Osteoblast (primary cell): Measurements from ENCODE around the gene MST1. TPM values are rescaled to one million over a fixed set of nuclear protein-coding genes. Genes with fewer than 3 reads are reported as not detected.

Experiments
- DNase-seq: peaks from one replicate; pipeline ENCODE4 v3.0.0; 2011; ENCODE audit warnings: low spot score, mixed read lengths; ENCODE audit not compliant: insufficient read length; ENCODE audit errors: missing footprints
- H2AFZ ChIP-seq: 2 replicates; pipeline ENCODE4 v1.6.0; 2011; ENCODE audit warnings: mild to moderate bottlenecking, low read length
- H3K27ac ChIP-seq: 2 replicates; pipeline ENCODE4 v1.5.1; 2011; ENCODE audit warnings: mild to moderate bottlenecking, low read depth, low read length, moderate library complexity
- H3K27me3 ChIP-seq: 2 replicates; pipeline ENCODE4 v1.6.0; 2012; ENCODE audit warnings: mild to moderate bottlenecking, control low read depth, inconsistent platforms, low read length, moderate library complexity; ENCODE audit not compliant: insufficient read depth
- H3K36me3 ChIP-seq: 2 replicates; pipeline ENCODE4 v1.5.1; 2011; ENCODE audit warnings: mild to moderate bottlenecking, low read length, control low read depth, moderate library complexity; ENCODE audit not compliant: insufficient read depth
- H3K4me1 ChIP-seq: 2 replicates; pipeline ENCODE4 v1.5.1; 2011; ENCODE audit warnings: mild to moderate bottlenecking, low read length, control low read depth, moderate library complexity; ENCODE audit not compliant: insufficient read depth
- H3K4me2 ChIP-seq: 2 replicates; pipeline ENCODE4 v1.6.0; 2011; ENCODE audit warnings: mild to moderate bottlenecking, low read length; ENCODE audit not compliant: insufficient read depth
- H3K4me3 ChIP-seq: fragments of 200-600 bp; sonication (generic); 3 replicates; pipeline ENCODE4 v1.5.1; 2012; ENCODE audit warnings: mild to moderate bottlenecking, low read length, inconsistent platforms; ENCODE audit not compliant: insufficient read depth
- H3K79me2 ChIP-seq: 2 replicates; pipeline ENCODE4 v1.6.0; 2012; ENCODE audit warnings: mild to moderate bottlenecking, low read length, control low read depth, inconsistent platforms; ENCODE audit not compliant: insufficient read depth
- H3K9me3 ChIP-seq: 2 replicates; pipeline ENCODE4 v1.5.1; 2011; ENCODE audit warnings: low read depth, low read length, control low read depth
- H4K20me1 ChIP-seq: 2 replicates; pipeline ENCODE4 v1.6.0; 2012; ENCODE audit warnings: mild to moderate bottlenecking, low read length, control low read depth; ENCODE audit not compliant: insufficient read depth
- total RNA-seq: library from RNA; depleted of rRNA; stranded (reverse); fragments of >200 nt; gene quantifications from 2 replicates; pipeline ENCODE4 v1.2.3, GENCODE V29; 2012
- TF ChIP-seq, protein P1 (sequence below): IDR thresholded peaks from 2 replicates; pipeline ENCODE4 v1.5.1; 2011; ENCODE audit warnings: mild to moderate bottlenecking, low read depth, low read length, moderate library complexity; ENCODE audit errors: extremely low read depth

Gene MST1
- total RNA-seq, 1 donor: 6.9 TPM

GRCh38 chr3:49732597-49732996 lies 43.3 kb upstream of the MST1 start:
- no peaks in the 10 kb centered on the region for H3K4me1 ChIP-seq
- H3K27me3 ChIP-seq: no peaks in the 10 kb centered on the region
- H2AFZ ChIP-seq: no peak overlapping the region
- H4K20me1 ChIP-seq: peaks cover 13% of the 10 kb centered on the region
- TF ChIP-seq, protein P1, sequence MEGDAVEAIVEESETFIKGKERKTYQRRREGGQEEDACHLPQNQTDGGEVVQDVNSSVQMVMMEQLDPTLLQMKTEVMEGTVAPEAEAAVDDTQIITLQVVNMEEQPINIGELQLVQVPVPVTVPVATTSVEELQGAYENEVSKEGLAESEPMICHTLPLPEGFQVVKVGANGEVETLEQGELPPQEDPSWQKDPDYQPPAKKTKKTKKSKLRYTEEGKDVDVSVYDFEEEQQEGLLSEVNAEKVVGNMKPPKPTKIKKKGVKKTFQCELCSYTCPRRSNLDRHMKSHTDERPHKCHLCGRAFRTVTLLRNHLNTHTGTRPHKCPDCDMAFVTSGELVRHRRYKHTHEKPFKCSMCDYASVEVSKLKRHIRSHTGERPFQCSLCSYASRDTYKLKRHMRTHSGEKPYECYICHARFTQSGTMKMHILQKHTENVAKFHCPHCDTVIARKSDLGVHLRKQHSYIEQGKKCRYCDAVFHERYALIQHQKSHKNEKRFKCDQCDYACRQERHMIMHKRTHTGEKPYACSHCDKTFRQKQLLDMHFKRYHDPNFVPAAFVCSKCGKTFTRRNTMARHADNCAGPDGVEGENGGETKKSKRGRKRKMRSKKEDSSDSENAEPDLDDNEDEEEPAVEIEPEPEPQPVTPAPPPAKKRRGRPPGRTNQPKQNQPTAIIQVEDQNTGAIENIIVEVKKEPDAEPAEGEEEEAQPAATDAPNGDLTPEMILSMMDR: no peak
- no peak overlapping the region for H3K4me3 ChIP-seq
- H3K9me3 ChIP-seq: no peaks in the 10 kb centered on the region
- peak; percentile 29 for DNase-seq
- peaks cover 22% of the 10 kb centered on the region for H3K79me2 ChIP-seq
- no peak overlapping the region for H3K27ac ChIP-seq
- peaks cover 68% of the 10 kb centered on the region for H3K36me3 ChIP-seq
- no peak overlapping the region for H3K4me2 ChIP-seq

DNA sequence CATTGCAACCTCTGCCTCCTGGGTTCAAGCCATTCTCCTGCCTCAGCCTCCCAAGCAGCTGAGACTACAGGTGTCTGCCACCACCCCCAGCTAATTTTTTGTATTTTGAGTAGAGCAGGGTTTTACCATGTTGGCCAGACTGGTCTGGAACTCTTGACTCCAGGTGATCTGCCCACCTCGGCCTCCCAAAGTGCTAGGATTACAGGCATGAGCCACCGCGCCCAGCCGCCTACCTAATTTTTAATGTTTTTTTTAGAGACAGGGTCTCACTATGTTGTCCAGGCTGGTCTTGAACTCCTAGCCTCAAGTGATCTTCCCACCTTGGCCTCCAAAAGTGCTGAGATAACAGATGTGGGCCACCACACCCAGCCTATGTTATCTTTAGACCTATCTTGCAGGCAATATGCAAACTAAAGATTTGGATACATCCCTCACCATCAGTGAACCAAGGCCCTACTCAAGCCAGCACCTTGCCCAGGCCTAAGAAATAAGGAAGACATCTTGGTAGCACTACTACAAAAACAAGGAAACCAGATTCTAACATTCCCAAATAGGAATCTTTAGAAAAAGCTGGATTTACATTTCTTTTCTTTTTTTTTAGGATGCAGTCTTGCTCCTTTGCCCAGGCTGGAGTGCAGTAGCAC lies 40.8 kb upstream of the MST1 start:
- DNase-seq: no peak
- no peak overlapping the region for H2AFZ ChIP-seq
- no peaks in the 10 kb centered on the region for H3K4me1 ChIP-seq
- no peak overlapping the region for H3K27ac ChIP-seq
- no peak overlapping the region for H3K4me2 ChIP-seq
- H3K9me3 ChIP-seq: no peaks in the 10 kb centered on the region
- TF ChIP-seq, protein P1: no peak
- no peaks in the 10 kb centered on the region for H3K27me3 ChIP-seq
- H3K4me3 ChIP-seq: no peak overlapping the region
- peaks cover 71% of the 10 kb centered on the region for H3K36me3 ChIP-seq
- H3K79me2 ChIP-seq: peaks cover 14% of the 10 kb centered on the region
- H4K20me1 ChIP-seq: peaks cover 9% of the 10 kb centered on the region

DNA sequence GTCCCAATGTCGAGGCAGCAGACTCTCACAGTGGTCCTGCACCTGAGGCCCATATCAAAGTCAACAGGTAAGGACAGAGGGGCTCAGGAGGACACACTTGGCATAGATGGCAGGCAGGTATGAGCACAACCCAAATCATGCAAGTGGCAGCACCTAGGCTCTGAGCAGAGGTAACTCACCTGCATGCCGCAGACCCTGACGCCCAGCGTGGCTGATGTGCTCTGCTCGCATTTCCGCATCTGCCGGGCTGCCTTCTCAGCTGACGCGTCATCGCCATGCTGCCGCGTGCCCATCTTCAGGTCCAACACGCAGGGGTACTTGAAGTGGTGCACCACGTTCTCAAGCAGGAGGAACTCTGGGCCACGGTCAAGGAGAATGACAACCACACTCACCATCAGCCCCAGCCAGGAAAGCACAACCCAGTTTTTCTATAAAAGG lies 38.7 kb upstream of the MST1 start:
- Histone ChIP-seq H3K79me2 (peaks cover 13% of the 10 kb centered on the region), H3K36me3 (peaks cover 56% of the 10 kb centered on the region), H3K27me3 (no peaks in the 10 kb centered on the region), H3K9me3 (no peaks in the 10 kb centered on the region), H3K4me1 (peaks cover 10% of the 10 kb centered on the region), H3K27ac (no peak overlapping the region), H3K4me3 (no peak overlapping the region), H4K20me1 (peaks cover 4% of the 10 kb centered on the region), H3K4me2 (no peak overlapping the region), H2AFZ (no peak overlapping the region)
- TF ChIP-seq, protein P1: no peak
- peak; percentile 55 for DNase-seq

DNA sequence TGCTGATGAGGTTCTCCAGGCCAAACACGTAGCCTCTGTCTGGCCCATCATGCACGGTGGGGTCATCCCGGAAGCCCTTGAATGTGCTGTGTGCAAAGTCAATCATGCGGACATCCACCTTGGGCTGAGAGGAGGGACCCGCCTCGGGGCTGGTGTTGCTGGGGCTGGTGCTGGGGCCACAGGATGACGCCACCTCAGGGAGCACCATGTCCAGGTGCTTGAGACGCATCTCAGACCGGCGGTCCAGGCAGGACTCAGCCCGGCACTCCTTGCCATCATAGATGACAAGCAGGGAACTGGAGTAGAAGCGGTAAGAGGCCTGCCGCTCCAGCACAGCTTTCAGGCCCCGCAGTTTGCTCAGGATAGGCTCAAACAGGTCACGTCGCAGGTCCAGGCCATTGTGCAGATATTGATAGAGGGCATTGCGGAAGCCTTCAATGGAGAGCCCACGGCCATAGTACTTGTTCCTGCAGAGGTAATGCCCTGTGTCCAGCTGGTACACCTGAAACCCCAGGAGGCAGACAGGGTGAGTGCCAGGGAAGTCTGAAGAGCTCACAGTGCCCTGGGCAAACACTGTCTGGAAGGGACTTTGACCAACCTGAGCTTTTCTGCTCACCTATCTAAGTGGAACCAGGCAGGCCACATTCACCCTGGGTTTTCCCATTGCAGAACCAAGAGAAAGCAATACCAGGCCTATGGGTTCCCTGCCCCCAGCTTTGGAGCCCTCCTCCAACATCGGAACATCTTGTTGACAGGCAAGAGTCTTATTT lies 38.1 kb upstream of the MST1 start:
- H3K4me2 ChIP-seq: no peak overlapping the region
- no peaks in the 10 kb centered on the region for H3K27me3 ChIP-seq
- no peak overlapping the region for H3K27ac ChIP-seq
- no peak overlapping the region for H3K4me3 ChIP-seq
- H3K36me3 ChIP-seq: peaks cover 55% of the 10 kb centered on the region
- H3K79me2 ChIP-seq: peaks cover 14% of the 10 kb centered on the region
- peaks cover 10% of the 10 kb centered on the region for H4K20me1 ChIP-seq
- H2AFZ ChIP-seq: no peak overlapping the region
- peaks cover 15% of the 10 kb centered on the region for H3K4me1 ChIP-seq
- DNase-seq: peak; percentile 51
- H3K9me3 ChIP-seq: no peaks in the 10 kb centered on the region
- TF ChIP-seq, protein P1: no peak
